PFSK-1 (cell line): Measurements from ENCODE around the gene SLC6A9.

Source experiments
- POLR2AphosphoS5 ChIP-seq: IDR thresholded peaks from 2 replicates; pipeline ENCODE4 v1.6.1; 2012; ENCODE audit warnings: low read depth, mild to moderate bottlenecking, control low read depth, low read length, moderate library complexity
- REST ChIP-seq, 2 experiments: IDR thresholded peaks; 2 replicates each; pipeline versions ENCODE4 v1.6.1 to v1.8.0; 2011 to 2012; ENCODE audit warnings: low read depth in 2 of 2, low read length in 2 of 2, control low read depth in 1 of 2, inconsistent platforms in 1 of 2, mild to moderate bottlenecking in 1 of 2, moderate library complexity in 1 of 2; ENCODE audit not compliant: insufficient read depth in 1 of 2
- SIN3A ChIP-seq: IDR thresholded peaks from 2 replicates; pipeline ENCODE4 v1.6.1; 2012; ENCODE audit warnings: mild to moderate bottlenecking, low read length, moderate library complexity, borderline replicate concordance; ENCODE audit not compliant: insufficient read depth
- TAF1 ChIP-seq: IDR thresholded peaks from 2 replicates; pipeline ENCODE4 v1.6.1; 2012; ENCODE audit warnings: low read length, control low read depth, borderline replicate concordance; ENCODE audit not compliant: insufficient read depth

GRCh38 chr1:43981636-43982035, 49.6 kb downstream of the SLC6A9 start:
- TF ChIP-seq REST (IDR thresholded peaks at IDR 0.05; ENCODE audit: insufficient read depth in 1 of 2, low read depth in 2 of 2, low read length in 2 of 2) (no peak), POLR2AphosphoS5 (no peak), TAF1 (no peak), SIN3A (no peak)
